IPS-20b (cell line): Measurements from ENCODE around the gene FNTB.

Experiments
- H3K27ac ChIP-seq: one replicate; pipeline ENCODE4 v1.5.1; 2013; ENCODE audit warnings: low read length
- H3K27me3 ChIP-seq: 2 replicates; pipeline ENCODE4 v1.6.1; 2013; ENCODE audit warnings: mild to moderate bottlenecking, low read length, inconsistent platforms; ENCODE audit not compliant: insufficient read depth
- H3K36me3 ChIP-seq: 2 replicates; pipeline ENCODE4 v1.6.1; 2013; ENCODE audit warnings: low read depth, mild to moderate bottlenecking, inconsistent platforms, low read length, moderate library complexity; ENCODE audit not compliant: insufficient read depth
- H3K4me1 ChIP-seq: 2 replicates; pipeline ENCODE4 v1.6.1; 2013; ENCODE audit warnings: mild to moderate bottlenecking, control low read depth, inconsistent platforms, low read length, moderate library complexity; ENCODE audit not compliant: insufficient read depth
- H3K4me3 ChIP-seq: 2 replicates; pipeline ENCODE4 v1.5.1; 2013; ENCODE audit warnings: mild to moderate bottlenecking, low read length, inconsistent platforms
- H3K9ac ChIP-seq: 2 replicates; pipeline ENCODE4 v1.6.1; 2013; ENCODE audit warnings: low read depth, mild to moderate bottlenecking, inconsistent platforms, low read length, moderate library complexity
- H3K9me3 ChIP-seq: 2 replicates; pipeline ENCODE4 v1.6.1; 2013; ENCODE audit warnings: mild to moderate bottlenecking, low read depth, low read length, inconsistent platforms; ENCODE audit not compliant: insufficient read depth

FNTB gene

DNA sequence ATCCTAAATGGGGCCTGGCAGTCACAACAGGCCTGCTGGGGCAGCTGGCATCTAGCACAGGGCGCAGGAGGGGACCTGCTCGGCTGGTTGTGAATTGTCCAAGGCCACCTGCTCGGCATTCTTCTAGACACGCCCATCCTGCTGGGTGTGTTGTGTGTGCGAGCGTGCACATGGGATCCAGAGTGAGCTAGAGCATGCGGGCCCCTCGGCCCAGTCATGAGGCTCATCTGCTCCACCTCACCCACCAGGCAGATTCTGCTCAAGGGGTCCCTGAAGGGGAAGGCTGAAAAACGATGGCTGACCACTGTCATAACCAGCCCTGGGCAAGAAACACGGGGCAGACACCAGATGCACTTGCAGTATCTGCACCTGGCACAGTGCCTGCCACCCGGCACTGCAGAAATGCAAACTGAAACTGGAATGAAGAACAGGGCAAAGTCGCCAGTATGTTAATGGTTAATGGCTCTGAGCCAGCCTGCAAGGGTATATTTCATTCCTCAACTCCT, 83.8 kb downstream of the FNTB start:
- H3K9me3 ChIP-seq = no peaks in the 10 kb centered on the region
- peaks cover 32% of the 10 kb centered on the region for H3K36me3 ChIP-seq
- H3K4me3 ChIP-seq = no peak overlapping the region
- no peaks in the 10 kb centered on the region for H3K27me3 ChIP-seq
- no peaks in the 10 kb centered on the region for H3K4me1 ChIP-seq
- H3K27ac ChIP-seq = no peak overlapping the region
- no peak overlapping the region for H3K9ac ChIP-seq

DNA sequence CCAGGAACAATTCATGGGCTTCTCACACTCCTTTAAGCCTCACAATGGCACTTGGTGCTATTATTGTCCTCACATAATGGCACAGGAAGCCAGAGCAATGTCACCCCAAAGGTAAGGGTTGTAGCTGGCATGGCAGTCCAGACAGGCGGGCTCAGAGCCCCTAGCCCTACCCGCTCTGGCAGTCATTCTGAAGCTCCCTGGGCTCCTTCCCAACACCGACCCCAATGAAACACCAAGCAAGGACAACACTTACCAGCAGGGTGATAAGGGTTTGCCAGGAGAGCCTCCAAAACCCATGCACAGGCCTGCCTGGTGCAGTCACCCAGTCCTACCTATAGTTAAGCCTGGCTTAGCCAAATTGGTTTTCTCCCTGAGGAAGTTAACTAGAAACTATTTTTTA, 84.8 kb downstream of the FNTB start:
- Histone ChIP-seq H3K4me3 (no peak overlapping the region), H3K27ac (no peak overlapping the region), H3K36me3 (peaks cover 41% of the 10 kb centered on the region), H3K9me3 (no peaks in the 10 kb centered on the region), H3K9ac (no peak overlapping the region), H3K27me3 (no peaks in the 10 kb centered on the region), H3K4me1 (no peaks in the 10 kb centered on the region)

DNA sequence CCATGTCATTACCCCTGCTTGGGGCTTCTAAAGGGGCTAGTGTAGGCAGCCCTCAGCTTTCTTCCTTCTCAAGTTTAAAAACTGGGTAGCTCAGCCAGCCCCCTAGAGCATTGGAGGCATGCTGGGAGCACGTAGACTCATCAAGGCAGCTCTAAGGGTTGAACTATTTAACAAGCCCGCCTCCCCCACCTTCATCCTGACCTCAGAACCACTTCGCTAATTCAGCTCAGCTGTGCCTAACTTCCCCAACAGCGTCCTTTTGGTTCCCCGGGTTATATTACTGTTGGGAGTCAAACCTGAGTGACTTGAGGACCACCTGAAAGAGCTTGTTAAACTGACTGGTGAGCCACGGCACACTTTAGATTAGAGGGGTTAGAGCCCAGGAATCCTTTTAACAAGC, 85.6 kb downstream of the FNTB start:
- Histone ChIP-seq H3K27ac (no peak overlapping the region), H3K4me1 (no peaks in the 10 kb centered on the region), H3K36me3 (peaks cover 48% of the 10 kb centered on the region), H3K9me3 (no peaks in the 10 kb centered on the region), H3K9ac (no peak overlapping the region), H3K4me3 (no peak overlapping the region), H3K27me3 (no peaks in the 10 kb centered on the region)

DNA sequence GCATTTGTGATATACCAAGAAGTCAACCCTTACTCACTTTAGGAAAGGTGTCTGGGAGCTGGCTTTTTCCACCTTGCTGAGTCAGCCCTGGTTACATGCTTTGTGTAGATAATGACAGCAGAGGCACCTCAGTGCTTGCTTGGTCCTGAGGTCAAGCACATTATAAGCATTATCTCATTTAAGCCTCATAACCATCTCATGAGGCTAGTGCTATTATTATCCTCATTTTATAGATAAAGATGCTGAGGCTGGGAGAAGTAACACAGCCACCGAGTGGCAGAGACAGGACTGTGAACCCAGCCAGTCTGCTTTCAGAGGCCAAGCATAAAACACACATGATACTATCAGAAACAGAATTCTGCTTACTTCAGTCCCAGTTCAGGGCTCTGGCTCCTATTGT, 86.2 kb downstream of the FNTB start:
- H3K4me1 ChIP-seq = no peaks in the 10 kb centered on the region
- H3K27me3 ChIP-seq = no peaks in the 10 kb centered on the region
- no peak overlapping the region for H3K27ac ChIP-seq
- H3K9me3 ChIP-seq = no peaks in the 10 kb centered on the region
- peaks cover 55% of the 10 kb centered on the region for H3K36me3 ChIP-seq
- no peak overlapping the region for H3K9ac ChIP-seq
- no peak overlapping the region for H3K4me3 ChIP-seq

DNA sequence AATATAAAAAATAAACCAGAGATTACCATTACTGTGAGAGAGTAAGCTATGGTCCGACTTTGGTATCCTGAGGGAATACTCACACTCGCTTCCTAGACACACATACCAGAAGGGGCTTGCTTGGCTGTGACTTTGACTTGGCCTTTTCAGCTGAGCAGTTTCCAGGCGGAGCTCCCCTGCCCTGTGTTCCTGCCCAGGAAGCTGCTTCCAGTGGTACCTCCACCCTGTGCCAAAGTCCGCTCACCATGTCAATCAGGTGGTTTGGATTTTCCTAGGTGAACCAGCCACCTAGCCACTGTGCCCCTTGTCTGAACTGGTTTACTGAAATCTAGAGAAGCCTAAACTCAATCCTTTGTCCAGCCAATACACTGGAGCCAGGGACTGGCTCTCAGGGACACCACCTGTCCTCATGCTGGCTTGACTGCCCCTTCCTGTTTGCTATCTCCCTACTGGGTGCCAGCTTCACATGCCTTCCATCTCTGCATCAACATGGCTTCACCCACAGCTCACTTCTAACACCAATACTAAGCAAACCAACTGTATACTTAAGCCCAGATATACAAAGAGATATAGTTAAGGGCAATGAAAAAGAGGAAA, 87.0 kb downstream of the FNTB start:
- H3K27ac ChIP-seq = no peak overlapping the region
- peaks cover 58% of the 10 kb centered on the region for H3K36me3 ChIP-seq
- H3K9ac ChIP-seq = no peak overlapping the region

DNA sequence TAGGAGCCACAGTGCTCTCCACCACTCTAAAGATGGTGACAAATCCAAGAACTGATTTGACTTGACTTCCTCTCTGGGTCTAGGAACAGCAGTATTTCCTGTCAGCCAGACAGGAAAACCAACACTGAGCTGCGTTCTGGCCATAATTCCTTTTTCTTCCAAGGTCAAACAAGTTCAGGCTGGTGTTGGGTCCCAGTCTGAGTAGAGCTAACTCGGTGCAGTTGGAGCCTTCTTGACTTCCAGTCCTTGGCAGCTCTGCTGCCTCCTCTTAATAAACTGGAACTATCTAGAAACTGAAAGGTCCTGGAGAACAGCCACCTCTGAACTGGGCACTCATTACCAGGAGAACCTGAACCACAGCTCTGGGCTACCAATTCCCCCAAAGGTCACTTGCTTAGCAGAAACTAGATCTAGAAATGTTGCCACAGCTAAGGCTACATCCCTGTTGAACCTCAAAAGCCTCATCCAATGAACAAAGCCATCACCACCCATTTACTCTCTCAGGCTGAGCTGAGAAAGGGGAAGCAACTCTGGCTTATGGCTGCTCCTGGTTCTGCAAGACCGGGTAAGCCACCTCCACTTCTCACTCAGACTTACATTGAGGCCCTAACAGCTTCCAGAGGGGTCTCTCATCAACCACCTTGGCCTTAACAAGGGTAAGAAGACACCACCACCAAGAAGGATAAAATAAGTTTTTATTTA, 87.9 kb downstream of the FNTB start:
- Histone ChIP-seq H3K9ac (no peak overlapping the region), H3K36me3 (peaks cover 63% of the 10 kb centered on the region), H3K27me3 (no peaks in the 10 kb centered on the region), H3K9me3 (no peaks in the 10 kb centered on the region), H3K4me3 (no peak overlapping the region), H3K27ac (no peak overlapping the region), H3K4me1 (no peaks in the 10 kb centered on the region)

More for the DNA sequence above, 87.0 kb downstream of the FNTB start:
- Histone ChIP-seq H3K4me3 (no peak overlapping the region), H3K4me1 (no peaks in the 10 kb centered on the region), H3K9me3 (no peaks in the 10 kb centered on the region), H3K27me3 (no peaks in the 10 kb centered on the region)

DNA sequence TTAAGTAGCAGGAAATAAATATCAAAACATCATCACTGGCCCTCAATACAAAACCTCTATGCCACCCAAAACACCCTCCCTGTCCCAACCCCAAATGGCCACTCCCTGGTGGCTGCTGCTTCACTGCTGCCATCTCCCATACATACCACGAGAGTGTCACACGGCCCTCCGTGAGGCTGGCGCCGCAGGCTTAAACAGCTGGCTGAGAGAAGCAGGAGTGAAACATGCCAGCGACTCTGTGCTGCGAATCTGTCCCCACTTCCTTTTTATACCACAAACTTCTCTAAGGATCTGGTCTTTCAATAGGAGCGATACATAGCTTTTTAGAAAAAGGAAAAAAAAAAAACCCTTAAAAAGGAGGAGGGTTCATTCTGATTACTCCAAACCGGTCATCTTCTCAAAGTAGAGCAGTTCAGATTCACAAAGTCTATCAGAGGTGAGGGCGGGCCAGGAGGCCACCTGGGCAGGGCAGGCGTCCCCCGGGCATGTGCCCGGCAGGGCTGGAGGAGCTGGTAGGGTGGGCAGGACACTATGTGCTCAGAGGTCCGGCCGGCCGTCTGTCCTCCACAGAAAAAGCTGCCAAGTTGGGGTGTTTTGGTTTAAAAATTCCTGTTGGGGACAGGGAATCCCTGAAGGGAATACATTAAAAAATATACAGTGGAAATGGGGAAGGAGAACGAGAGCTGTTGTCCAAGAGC, 89.1 kb downstream of the FNTB start:
- Histone ChIP-seq H3K27me3 (no peaks in the 10 kb centered on the region), H3K27ac (no peak overlapping the region), H3K9me3 (no peaks in the 10 kb centered on the region), H3K9ac (no peak overlapping the region), H3K4me1 (no peaks in the 10 kb centered on the region), H3K36me3 (peaks cover 66% of the 10 kb centered on the region), H3K4me3 (no peak overlapping the region)

DNA sequence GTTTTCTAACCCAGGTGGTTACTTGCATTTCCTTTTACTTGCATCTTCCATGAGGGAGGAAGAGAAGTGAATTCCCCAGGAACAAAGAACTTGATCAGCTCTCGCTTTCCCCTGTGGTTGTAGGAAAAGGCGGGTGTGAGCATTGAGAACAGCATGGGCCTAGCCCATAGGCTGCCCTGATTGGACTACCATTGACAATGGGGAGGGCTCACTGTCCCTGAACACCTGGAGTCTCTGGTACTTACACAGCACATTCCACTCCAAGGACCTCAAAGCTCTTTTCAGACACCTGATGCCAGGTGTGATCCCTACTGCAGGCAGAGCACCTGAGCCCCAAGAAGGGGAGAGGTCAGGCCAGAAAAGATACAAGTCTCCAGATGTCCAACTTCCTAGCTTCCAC, 90.6 kb downstream of the FNTB start:
- H3K4me3 ChIP-seq = no peak overlapping the region
- no peaks in the 10 kb centered on the region for H3K4me1 ChIP-seq
- peaks cover 78% of the 10 kb centered on the region for H3K36me3 ChIP-seq
- H3K9ac ChIP-seq = no peak overlapping the region
- no peaks in the 10 kb centered on the region for H3K27me3 ChIP-seq
- H3K27ac ChIP-seq = no peak overlapping the region
- no peaks in the 10 kb centered on the region for H3K9me3 ChIP-seq

DNA sequence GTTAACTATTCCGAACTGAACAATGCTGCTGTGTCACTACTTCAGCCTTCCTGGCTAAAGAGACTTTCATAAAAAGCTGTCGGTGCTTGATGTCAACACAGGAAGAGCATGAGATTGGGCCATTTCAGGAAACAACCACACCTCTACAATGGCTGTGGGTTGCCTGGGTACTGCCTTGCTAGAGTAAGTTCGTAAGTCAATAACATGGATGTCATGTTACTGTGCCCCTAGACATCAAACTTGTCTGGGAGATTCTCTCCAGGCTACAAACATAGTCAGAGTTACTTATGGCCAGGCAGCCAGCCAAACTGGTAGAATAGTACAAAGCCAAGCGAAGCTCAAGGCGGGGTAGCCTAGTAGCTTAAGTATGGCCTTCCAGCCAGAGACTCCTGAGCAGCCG, 92.5 kb downstream of the FNTB start:
- Histone ChIP-seq H3K36me3 (peaks cover 80% of the 10 kb centered on the region), H3K9me3 (no peaks in the 10 kb centered on the region), H3K4me1 (no peaks in the 10 kb centered on the region; the same call in 1 of the 2 replicates), H3K9ac (no peak overlapping the region), H3K27ac (no peak overlapping the region), H3K4me3 (no peak overlapping the region), H3K27me3 (no peaks in the 10 kb centered on the region)

DNA sequence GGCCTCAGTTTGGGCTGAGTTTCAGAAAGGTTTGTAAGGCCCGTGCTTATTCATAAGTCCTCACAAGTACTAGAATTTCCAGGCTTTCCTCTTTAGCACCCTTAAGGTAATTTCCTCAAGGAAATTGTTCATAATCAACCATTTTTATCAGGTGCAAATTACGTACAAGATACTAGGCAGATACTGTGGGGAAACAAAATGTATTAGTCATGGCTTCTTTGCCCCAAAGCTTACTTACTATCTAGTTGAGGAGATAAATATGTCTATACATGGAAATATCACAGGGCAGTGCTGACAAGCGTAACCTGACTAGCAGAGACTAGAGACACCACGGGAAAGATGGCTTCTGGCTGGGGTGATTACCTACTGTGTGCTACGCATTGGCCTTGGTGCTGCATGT, 93.1 kb downstream of the FNTB start:
- no peaks in the 10 kb centered on the region for H3K27me3 ChIP-seq
- H3K9ac ChIP-seq = no peak overlapping the region
- H3K4me3 ChIP-seq = no peak overlapping the region
- H3K9me3 ChIP-seq = no peaks in the 10 kb centered on the region
- H3K27ac ChIP-seq = no peak overlapping the region
- H3K36me3 ChIP-seq = peaks cover 78% of the 10 kb centered on the region
- H3K4me1 ChIP-seq = no peaks in the 10 kb centered on the region; the same call in 1 of the 2 replicates

DNA sequence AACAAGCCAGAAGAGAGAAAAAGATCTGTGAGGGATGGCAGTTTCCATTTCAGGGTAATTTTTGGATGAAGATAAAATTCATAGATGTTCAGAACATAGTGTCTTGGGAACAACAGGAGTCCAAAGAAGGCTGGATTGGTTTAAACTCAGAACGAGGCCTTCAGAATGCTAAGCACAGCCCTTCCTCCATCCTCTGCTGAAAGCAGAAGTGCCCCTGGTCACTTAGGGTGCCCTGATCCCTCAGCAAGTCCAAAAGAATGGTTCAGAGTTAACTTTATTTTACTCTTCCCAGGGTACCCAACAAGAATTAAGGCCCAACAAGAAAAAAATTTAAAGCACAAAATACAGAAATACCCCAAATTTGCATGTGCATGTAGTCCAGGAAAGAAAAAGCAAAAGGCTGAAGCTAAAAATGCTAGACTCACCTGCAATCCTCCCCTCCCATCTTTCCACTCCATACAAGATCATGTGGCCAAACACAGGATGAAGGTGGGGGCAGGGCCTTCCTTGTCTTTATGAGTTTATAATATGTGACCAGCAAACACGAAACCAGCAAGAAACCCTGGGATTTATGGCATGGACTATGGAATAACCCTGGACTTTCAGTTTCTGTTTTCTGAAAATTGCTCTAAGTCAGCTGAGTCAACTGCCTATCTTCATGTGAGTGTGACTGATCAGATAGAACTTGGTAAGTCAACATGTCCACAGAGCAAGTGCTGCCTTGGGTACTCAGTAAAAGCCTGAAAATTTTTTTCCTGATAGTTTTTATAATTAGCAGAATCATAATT, 94.5 kb downstream of the FNTB start:
- no peak overlapping the region for H3K27ac ChIP-seq
- H3K9ac ChIP-seq = no peak overlapping the region
- H3K9me3 ChIP-seq = peaks cover 5% of the 10 kb centered on the region
- no peak overlapping the region for H3K4me3 ChIP-seq
- no peaks in the 10 kb centered on the region for H3K27me3 ChIP-seq
- no peaks in the 10 kb centered on the region; the same call in 1 of the 2 replicates for H3K4me1 ChIP-seq
- H3K36me3 ChIP-seq = peaks cover 77% of the 10 kb centered on the region
